HCT116 (cell line): Measurements from ENCODE around the gene TBRG1.

Experiments
- CEBPB ChIP-seq: IDR thresholded peaks from 2 replicates; pipeline ENCODE4 v1.6.1; 2012; ENCODE audit warnings: low read depth
- EZH2 ChIP-seq: fragments of 200-600 bp; sonication (generic); IDR thresholded peaks from 2 replicates; pipeline ENCODE4 v1.6.1; 2017; ENCODE audit warnings: antibody characterized with exemption, mixed run types
- FOSL1 ChIP-seq: IDR thresholded peaks from 2 replicates; pipeline ENCODE4 v1.6.1; 2012; ENCODE audit warnings: low read depth
- POLR2AphosphoS5 ChIP-seq: IDR thresholded peaks from 2 replicates; pipeline ENCODE4 v1.6.1; 2011; ENCODE audit warnings: mild to moderate bottlenecking, low read depth, low read length, moderate library complexity
- RAD21 ChIP-seq: IDR thresholded peaks from 2 replicates; pipeline ENCODE4 v1.6.1; 2012; ENCODE audit warnings: low read depth, mild to moderate bottlenecking
- YY1 ChIP-seq: IDR thresholded peaks from 2 replicates; pipeline ENCODE4 v1.6.1; 2011; ENCODE audit warnings: low read length, low read depth, moderate library complexity, mild to moderate bottlenecking; ENCODE audit not compliant: insufficient replicate concordance; ENCODE audit errors: extremely low read depth
- ZFX ChIP-seq: fragments of 450-650 bp; IDR thresholded peaks from 2 replicates; pipeline ENCODE4 v1.6.1; 2017
- ZNF274 ChIP-seq: fragments of 200-500 bp; sonication (Bioruptor generic); IDR thresholded peaks from 2 replicates; pipeline ENCODE4 v1.6.1; 2014; ENCODE audit warnings: mild to moderate bottlenecking, low read depth, low read length, inconsistent platforms
- TF ChIP-seq, protein P1 (sequence below), 3 experiments: fragments of 200-600 bp in 1 of 3; sonication (generic) in 1 of 3; IDR thresholded peaks in 2 of 3; conservative IDR thresholded peaks in 1 of 3; 2 replicates each; pipeline ENCODE4 v1.5.1; 2012 to 2017; ENCODE audit warnings: low read depth in 2 of 3, low read length in 2 of 3, antibody characterized with exemption in 1 of 3, borderline replicate concordance in 1 of 3, control low read depth in 1 of 3, mild to moderate bottlenecking in 1 of 3, mixed read lengths in 1 of 3, mixed run types in 1 of 3, moderate library complexity in 1 of 3; ENCODE audit not compliant: insufficient read depth in 1 of 3

- TF ChIP-seq ZFX (no peak), POLR2AphosphoS5 (no peak), CEBPB (no peak), EZH2 (no peak), ZNF274 (no peak), FOSL1 (no peak), RAD21 (no peak), YY1 (no peak)
- TF ChIP-seq, protein P1, sequence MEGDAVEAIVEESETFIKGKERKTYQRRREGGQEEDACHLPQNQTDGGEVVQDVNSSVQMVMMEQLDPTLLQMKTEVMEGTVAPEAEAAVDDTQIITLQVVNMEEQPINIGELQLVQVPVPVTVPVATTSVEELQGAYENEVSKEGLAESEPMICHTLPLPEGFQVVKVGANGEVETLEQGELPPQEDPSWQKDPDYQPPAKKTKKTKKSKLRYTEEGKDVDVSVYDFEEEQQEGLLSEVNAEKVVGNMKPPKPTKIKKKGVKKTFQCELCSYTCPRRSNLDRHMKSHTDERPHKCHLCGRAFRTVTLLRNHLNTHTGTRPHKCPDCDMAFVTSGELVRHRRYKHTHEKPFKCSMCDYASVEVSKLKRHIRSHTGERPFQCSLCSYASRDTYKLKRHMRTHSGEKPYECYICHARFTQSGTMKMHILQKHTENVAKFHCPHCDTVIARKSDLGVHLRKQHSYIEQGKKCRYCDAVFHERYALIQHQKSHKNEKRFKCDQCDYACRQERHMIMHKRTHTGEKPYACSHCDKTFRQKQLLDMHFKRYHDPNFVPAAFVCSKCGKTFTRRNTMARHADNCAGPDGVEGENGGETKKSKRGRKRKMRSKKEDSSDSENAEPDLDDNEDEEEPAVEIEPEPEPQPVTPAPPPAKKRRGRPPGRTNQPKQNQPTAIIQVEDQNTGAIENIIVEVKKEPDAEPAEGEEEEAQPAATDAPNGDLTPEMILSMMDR (IDR thresholded peaks at IDR 0.05 in 2 of 3, conservative IDR thresholded peaks at IDR 0.05 in 1 of 3; ENCODE audit: borderline replicate concordance in 1 of 3, insufficient read depth in 1 of 3, low read depth in 2 of 3, low read length in 2 of 3) = no peak
Observed at GRCh38 chr11:124662106-124662505, 39.4 kb downstream of the TBRG1 start.
